KMS-11 (cell line): Measurements from ENCODE around the gene MCF2L.

ENCODE experiments used
- H2AFZ ChIP-seq: fragments of 200-600 bp; sonication (generic); 2 replicates; pipeline ENCODE4 v1.6.1; 2016; ENCODE audit warnings: antibody characterized with exemption, mixed run types, low read depth
- H3K27ac ChIP-seq: fragments of 200-600 bp; sonication (generic); 2 replicates; pipeline ENCODE4 v1.6.1; 2016; ENCODE audit warnings: mild to moderate bottlenecking, mixed run types
- H3K27me3 ChIP-seq: fragments of 200-600 bp; sonication (generic); 2 replicates; pipeline ENCODE4 v1.6.1; 2017; ENCODE audit warnings: mild to moderate bottlenecking, low read depth, mixed run types, moderate library complexity; ENCODE audit not compliant: insufficient read depth
- H3K36me3 ChIP-seq: fragments of 200-600 bp; sonication (generic); 2 replicates; pipeline ENCODE4 v1.6.1; 2017; ENCODE audit warnings: mild to moderate bottlenecking, mixed run types; ENCODE audit not compliant: insufficient read depth
- H3K4me1 ChIP-seq: fragments of 200-600 bp; sonication (generic); 2 replicates; pipeline ENCODE4 v1.6.1; 2016; ENCODE audit warnings: mild to moderate bottlenecking, low read depth, mixed run types; ENCODE audit not compliant: poor library complexity, severe bottlenecking
- H3K4me2 ChIP-seq: fragments of 200-600 bp; sonication (generic); 2 replicates; pipeline ENCODE4 v1.7.0; 2016; ENCODE audit warnings: mild to moderate bottlenecking, mixed run types
- H3K4me3 ChIP-seq: fragments of 200-600 bp; sonication (generic); IDR thresholded peaks from 2 replicates; pipeline ENCODE4 v1.6.1; 2017; ENCODE audit warnings: low read depth, low read length, mixed read lengths; ENCODE audit not compliant: insufficient read depth
- H3K79me2 ChIP-seq: fragments of 200-600 bp; sonication (generic); 2 replicates; pipeline ENCODE4 v1.6.1; 2016; ENCODE audit warnings: low read depth, mixed run types; ENCODE audit not compliant: insufficient read depth
- H3K9ac ChIP-seq: fragments of 200-600 bp; sonication (generic); 2 replicates; pipeline ENCODE4 v1.6.1; 2016; ENCODE audit warnings: mild to moderate bottlenecking, mixed run types
- H4K20me1 ChIP-seq: fragments of 200-600 bp; sonication (generic); 2 replicates; pipeline ENCODE4 v1.6.1; 2016; ENCODE audit warnings: mild to moderate bottlenecking, mixed run types; ENCODE audit not compliant: insufficient read depth
- TF ChIP-seq, protein P1 (sequence below): fragments of 200-600 bp; sonication (generic); conservative IDR thresholded peaks from 2 replicates; pipeline ENCODE4 v1.6.1; 2017; ENCODE audit warnings: low read depth, mild to moderate bottlenecking, antibody characterized with exemption, low read length, moderate library complexity, mixed read lengths

Gene MCF2L

DNA sequence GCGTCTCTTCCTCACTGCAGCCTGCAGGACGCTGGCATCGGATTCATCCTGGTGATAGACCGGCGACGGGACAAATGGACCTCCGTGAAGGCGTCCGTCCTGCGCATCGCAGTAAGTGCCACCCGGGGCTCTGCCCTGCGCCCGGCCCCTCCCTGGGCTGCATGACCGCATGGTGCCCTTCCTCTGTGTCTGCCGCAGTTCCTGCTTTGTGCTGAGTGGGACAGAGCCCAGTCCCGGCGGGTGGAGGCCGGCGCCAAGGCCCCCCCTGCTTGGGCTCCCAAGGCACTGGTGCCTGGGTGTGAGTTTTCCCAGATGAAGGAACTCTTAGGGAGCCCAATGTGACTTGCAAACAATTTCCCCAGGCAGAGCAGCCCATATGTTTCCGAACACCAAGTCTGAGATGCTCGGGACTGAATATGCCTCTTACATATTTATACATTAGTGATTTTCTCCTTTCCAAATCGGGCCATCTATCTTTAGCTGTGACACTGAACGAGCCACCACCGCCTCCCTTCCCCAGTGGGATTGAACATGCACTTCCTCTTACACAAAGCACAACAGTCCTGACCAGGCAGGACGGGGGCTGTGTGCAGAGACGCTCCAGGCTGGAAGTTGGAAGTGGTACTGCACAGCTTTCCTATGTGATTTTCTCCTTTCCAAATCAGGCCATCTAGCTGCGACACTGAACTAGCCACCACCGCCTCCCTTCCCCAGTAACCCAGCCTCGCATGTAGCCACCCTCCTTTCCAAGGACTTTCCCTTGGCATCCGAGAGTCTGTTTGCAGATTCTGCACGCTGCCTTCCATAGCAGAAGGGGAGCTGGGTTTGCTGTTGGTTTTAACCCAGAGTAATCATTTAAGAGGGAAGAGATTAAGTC lies 76.5 kb downstream of the MCF2L start:
- H3K36me3 ChIP-seq, result no peaks in the 10 kb centered on the region
- H3K4me2 ChIP-seq, result no peak overlapping the region
- H4K20me1 ChIP-seq, result no peaks in the 10 kb centered on the region
- no peak overlapping the region for H3K9ac ChIP-seq
- H3K27ac ChIP-seq, result no peak overlapping the region
- H3K4me3 ChIP-seq, result no peak overlapping the region
- H3K79me2 ChIP-seq, result no peaks in the 10 kb centered on the region
- TF ChIP-seq, protein P1, sequence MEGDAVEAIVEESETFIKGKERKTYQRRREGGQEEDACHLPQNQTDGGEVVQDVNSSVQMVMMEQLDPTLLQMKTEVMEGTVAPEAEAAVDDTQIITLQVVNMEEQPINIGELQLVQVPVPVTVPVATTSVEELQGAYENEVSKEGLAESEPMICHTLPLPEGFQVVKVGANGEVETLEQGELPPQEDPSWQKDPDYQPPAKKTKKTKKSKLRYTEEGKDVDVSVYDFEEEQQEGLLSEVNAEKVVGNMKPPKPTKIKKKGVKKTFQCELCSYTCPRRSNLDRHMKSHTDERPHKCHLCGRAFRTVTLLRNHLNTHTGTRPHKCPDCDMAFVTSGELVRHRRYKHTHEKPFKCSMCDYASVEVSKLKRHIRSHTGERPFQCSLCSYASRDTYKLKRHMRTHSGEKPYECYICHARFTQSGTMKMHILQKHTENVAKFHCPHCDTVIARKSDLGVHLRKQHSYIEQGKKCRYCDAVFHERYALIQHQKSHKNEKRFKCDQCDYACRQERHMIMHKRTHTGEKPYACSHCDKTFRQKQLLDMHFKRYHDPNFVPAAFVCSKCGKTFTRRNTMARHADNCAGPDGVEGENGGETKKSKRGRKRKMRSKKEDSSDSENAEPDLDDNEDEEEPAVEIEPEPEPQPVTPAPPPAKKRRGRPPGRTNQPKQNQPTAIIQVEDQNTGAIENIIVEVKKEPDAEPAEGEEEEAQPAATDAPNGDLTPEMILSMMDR, result no peak
- no peaks in the 10 kb centered on the region for H3K27me3 ChIP-seq
- H3K4me1 ChIP-seq, result no peaks in the 10 kb centered on the region
- H2AFZ ChIP-seq, result no peak overlapping the region

DNA sequence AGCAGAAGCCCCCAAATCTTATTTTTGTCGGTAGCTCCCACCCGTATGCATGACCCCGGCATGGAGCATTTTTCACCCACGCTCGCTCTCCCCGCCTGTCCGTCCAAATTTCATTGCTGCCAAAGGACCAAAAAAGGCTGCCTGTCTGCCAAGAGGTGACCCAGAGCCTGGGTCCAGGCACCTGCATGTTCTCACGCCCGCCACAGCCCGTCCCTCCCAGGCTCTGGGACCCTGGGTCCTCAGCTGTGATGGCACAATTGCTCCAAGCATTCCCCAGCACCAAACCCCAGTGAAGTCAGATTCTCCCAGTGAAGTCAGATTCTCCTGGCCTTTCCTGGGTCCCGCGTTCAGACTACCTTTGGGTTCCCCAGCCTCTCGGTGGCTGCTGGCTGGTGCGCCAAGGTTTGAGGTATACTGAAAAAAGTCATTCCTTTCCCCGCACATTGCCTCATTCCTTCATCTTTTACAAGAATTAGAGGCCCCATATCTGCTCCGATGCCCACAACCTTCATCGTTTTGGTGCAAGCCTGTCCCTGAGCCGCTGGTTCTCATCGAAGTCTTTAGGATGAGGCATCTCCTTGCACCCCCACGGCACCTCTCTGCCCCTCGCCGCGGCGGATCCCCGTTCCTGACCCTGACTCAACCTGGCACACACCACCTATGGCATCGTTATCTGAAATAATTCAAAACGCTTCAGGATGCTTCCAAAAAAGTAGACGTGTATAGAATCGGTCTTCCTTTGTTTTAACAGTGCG lies 77.3 kb downstream of the MCF2L start:
- H3K4me2 ChIP-seq, result no peak overlapping the region
- TF ChIP-seq, protein P1, result no peak

DNA sequence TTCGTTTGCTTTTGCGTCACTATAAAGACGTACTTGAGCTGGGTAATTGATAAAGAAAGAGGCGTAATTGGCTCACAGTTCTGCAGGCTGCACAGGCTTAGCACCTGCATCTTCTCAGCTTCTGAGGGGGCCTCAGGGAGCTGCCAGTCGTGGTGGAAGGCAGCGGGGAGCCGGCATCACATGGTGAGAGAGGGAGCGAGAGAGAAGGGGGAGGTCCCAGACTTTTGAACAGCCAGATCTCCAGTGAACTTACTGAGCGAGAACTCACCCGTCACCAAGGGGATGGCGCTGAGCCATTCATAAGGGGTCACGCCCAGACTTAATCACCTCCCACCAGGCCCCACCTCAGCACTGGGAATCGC lies 77.8 kb downstream of the MCF2L start:
- no peak overlapping the region for H3K27ac ChIP-seq
- no peaks in the 10 kb centered on the region for H4K20me1 ChIP-seq
- no peak overlapping the region for H3K9ac ChIP-seq
- H2AFZ ChIP-seq, result no peak overlapping the region
- no peaks in the 10 kb centered on the region for H3K36me3 ChIP-seq
- H3K27me3 ChIP-seq, result no peaks in the 10 kb centered on the region
- no peak overlapping the region for H3K4me3 ChIP-seq
- no peak overlapping the region for H3K4me2 ChIP-seq
- no peaks in the 10 kb centered on the region for H3K4me1 ChIP-seq
- no peaks in the 10 kb centered on the region for H3K79me2 ChIP-seq
- TF ChIP-seq, protein P1, result no peak

More for the DNA sequence above, 77.3 kb downstream of the MCF2L start:
- Histone ChIP-seq H4K20me1 (no peaks in the 10 kb centered on the region), H3K27ac (no peak overlapping the region), H2AFZ (no peak overlapping the region), H3K9ac (no peak overlapping the region), H3K27me3 (no peaks in the 10 kb centered on the region), H3K36me3 (no peaks in the 10 kb centered on the region), H3K4me1 (no peaks in the 10 kb centered on the region), H3K4me3 (no peak overlapping the region), H3K79me2 (no peaks in the 10 kb centered on the region)

DNA sequence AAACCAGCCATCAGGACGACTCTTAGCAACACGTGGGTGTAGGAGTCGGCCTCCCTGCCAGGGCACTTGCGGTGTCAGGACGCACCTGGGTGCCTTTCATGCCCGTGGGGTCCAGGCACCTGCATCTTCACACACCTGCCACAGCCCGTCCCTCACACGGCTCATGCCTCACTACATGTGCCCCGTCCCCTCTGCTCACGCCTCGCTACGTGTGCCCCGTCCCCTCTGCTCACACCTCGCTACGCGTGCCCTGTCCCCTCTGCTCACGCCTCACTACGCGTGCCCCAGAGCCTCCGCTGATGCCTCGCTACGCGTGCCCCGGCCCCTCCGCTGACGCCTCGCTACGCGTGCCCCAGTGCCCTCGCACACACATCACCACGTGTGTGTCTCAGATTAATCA lies 78.6 kb downstream of the MCF2L start:
- TF ChIP-seq, protein P1, result no peak
- H2AFZ ChIP-seq, result no peak overlapping the region
- no peak overlapping the region for H3K4me2 ChIP-seq
- H3K4me3 ChIP-seq, result no peak overlapping the region
- H3K9ac ChIP-seq, result no peak overlapping the region
- H4K20me1 ChIP-seq, result no peaks in the 10 kb centered on the region
- no peaks in the 10 kb centered on the region for H3K79me2 ChIP-seq
- no peaks in the 10 kb centered on the region for H3K27me3 ChIP-seq
- H3K4me1 ChIP-seq, result no peaks in the 10 kb centered on the region
- no peak overlapping the region for H3K27ac ChIP-seq
- no peaks in the 10 kb centered on the region for H3K36me3 ChIP-seq
